ENCODE measurements around the gene MKI67. TPM values are rescaled to one million over a fixed set of nuclear protein-coding genes. Genes with fewer than 3 reads are reported as not detected.

The MKI67 gene
- total RNA-seq (2022; extraction: Qiagen RNA extraction): 57.6 to 86.2 TPM (median 60.4 TPM) in 5 replicates

DNA sequence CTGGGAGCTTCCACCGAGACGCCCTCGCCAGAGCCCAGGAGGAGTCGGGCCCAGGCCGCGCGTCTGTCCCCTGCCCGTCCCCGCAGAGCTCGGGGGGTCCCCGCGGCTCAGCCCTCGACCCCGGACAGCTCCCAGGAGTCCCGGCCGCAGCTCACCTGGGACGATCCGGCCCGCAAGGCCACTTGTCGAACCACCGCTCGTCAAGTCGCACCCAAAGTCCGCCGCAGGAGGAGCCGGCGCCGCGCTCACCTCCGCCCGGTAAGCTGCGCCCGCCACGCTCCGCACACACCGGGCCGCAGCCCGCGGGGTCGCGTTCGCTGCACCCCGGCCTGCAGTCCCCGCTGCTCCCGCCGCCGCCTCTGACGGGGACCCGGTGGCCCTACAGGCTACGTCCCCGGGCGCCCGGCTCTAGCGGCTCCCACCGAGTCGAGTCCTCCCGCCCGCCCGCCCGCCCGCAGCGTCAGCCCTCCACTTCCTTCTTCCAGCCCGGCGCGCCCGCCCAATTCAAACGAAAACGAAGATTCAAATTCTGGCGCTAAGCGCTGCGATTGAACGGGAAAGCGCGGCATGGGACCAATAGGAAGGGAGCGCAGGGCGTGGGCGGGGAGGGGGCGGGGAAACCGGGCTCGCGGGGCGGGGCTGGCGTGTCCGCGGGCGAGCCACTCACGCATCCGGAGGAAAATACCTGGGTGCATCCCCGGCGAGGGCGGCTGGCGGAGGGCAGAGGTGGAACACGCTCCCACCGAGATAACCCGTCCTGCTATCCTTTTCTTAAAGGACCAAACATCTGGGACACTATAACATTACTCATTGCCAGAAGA, at the start of gene MKI67:
Gene MKI67, minus strand, starts transcription at position 480 of the 821 bp plus-strand sequence. CDS start 756 bp downstream, outside the sequence.

Other genes with a start within 250 kb of the MKI67 start
- not detected in 5 replicates for gene CLRN3, start 233.5 kb downstream of the MKI67 start, total RNA-seq (2022; extraction: Qiagen RNA extraction)
- 3.5 to 6.0 TPM (median 5.6 TPM) in 5 replicates for gene PTPRE, start 219.3 kb downstream of the MKI67 start, total RNA-seq (2022; extraction: Qiagen RNA extraction)

Data from A549 treated with Hydrocortisone at 1 μM for 4 hours (cell line).